Measurements from ENCODE around the gene GALNT11.

GRCh38 chr7:152078786-152079185, 53.3 kb downstream of the GALNT11 start:
- TF ChIP-seq, protein P1, sequence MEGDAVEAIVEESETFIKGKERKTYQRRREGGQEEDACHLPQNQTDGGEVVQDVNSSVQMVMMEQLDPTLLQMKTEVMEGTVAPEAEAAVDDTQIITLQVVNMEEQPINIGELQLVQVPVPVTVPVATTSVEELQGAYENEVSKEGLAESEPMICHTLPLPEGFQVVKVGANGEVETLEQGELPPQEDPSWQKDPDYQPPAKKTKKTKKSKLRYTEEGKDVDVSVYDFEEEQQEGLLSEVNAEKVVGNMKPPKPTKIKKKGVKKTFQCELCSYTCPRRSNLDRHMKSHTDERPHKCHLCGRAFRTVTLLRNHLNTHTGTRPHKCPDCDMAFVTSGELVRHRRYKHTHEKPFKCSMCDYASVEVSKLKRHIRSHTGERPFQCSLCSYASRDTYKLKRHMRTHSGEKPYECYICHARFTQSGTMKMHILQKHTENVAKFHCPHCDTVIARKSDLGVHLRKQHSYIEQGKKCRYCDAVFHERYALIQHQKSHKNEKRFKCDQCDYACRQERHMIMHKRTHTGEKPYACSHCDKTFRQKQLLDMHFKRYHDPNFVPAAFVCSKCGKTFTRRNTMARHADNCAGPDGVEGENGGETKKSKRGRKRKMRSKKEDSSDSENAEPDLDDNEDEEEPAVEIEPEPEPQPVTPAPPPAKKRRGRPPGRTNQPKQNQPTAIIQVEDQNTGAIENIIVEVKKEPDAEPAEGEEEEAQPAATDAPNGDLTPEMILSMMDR (IDR thresholded peaks at IDR 0.05; ENCODE audit: low read depth, low read length, poor library complexity, severe bottlenecking), result no peak
- no peak for TF ChIP-seq EZH2phosphoT487 (IDR thresholded peaks at IDR 0.05; ENCODE audit: borderline replicate concordance, low read length)

Data from DOHH2 (cell line).